Measurements from ENCODE around the gene ERBIN.

- TF ChIP-seq CTCF (IDR thresholded peaks at IDR 0.05; ENCODE audit: borderline replicate concordance, extremely low read depth, low read length, poor library complexity, severe bottlenecking) (no peak), EZH2 (IDR thresholded peaks at IDR 0.05; ENCODE audit: borderline replicate concordance, low read depth, low read length, severe bottlenecking) (no peak)
Measured at GRCh38 chr5:65926893-65927292, 518 bp downstream of the ERBIN start.

Data from DND-41 (cell line).